ENCODE data around the gene RYR2. TPM values are rescaled to one million over a fixed set of nuclear protein-coding genes. Genes with fewer than 3 reads are reported as not detected.

RYR2 gene
- total RNA-seq, 4 donors from 2014 or later, result 0.88 to 8.4 (median 5.5) TPM

DNA sequence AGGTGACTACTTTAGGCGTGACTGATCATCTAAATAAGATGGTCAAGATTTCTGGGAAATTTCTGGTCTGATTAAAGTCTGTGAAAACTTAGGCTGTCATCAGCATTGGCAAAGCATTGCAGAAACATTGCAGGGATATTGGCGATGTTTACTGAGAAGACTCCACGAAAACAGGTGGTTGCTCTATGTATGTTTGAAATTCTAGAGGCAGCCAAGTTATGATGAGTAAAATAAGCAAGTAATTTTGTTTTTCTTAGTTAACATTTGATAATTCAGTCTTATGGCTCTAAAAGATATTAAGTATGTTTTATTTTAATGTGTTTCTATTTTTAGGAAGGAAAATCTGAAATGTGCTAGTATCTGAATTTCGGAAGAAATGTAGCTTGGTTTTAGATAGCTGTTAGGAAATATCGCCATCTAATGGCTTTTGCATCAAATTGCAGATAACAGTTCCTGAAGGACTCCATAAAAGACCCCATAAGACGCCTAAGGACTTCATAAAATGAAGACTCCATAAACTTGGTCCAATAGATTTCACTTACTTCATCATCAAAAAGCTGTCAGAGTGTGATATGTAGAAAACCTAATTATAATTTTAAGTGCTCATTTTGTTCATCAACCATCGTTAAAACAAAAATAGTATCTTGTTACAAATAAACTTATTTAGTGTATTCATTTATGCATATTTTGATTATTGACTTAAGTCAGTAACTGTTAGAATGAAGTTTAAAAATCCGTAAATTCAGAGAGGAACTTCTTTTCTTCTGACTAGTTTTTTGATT lies 344.6 kb downstream of the RYR2 start:
- no peaks in the 10 kb centered on the region for H3K4me1 ChIP-seq
- DNase-seq, result no peak
- no peak overlapping the region for H3K27ac ChIP-seq
- H3K36me3 ChIP-seq, result no peaks in the 10 kb centered on the region
- no peaks in the 10 kb centered on the region for H3K9me3 ChIP-seq
- TF ChIP-seq POLR2A (IDR thresholded peaks at IDR 0.05), result no peak
- TF ChIP-seq, protein P1, sequence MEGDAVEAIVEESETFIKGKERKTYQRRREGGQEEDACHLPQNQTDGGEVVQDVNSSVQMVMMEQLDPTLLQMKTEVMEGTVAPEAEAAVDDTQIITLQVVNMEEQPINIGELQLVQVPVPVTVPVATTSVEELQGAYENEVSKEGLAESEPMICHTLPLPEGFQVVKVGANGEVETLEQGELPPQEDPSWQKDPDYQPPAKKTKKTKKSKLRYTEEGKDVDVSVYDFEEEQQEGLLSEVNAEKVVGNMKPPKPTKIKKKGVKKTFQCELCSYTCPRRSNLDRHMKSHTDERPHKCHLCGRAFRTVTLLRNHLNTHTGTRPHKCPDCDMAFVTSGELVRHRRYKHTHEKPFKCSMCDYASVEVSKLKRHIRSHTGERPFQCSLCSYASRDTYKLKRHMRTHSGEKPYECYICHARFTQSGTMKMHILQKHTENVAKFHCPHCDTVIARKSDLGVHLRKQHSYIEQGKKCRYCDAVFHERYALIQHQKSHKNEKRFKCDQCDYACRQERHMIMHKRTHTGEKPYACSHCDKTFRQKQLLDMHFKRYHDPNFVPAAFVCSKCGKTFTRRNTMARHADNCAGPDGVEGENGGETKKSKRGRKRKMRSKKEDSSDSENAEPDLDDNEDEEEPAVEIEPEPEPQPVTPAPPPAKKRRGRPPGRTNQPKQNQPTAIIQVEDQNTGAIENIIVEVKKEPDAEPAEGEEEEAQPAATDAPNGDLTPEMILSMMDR (IDR thresholded peaks at IDR 0.05), result peak; percentile 38 to 42 (median 42)
- H3K27me3 ChIP-seq, result no peaks in the 10 kb centered on the region
- H3K4me3 ChIP-seq, result no peak overlapping the region
- intact Hi-C loops (cut with DNase I; ENCODE audit: low total_unique reads), result no loop called here

DNA sequence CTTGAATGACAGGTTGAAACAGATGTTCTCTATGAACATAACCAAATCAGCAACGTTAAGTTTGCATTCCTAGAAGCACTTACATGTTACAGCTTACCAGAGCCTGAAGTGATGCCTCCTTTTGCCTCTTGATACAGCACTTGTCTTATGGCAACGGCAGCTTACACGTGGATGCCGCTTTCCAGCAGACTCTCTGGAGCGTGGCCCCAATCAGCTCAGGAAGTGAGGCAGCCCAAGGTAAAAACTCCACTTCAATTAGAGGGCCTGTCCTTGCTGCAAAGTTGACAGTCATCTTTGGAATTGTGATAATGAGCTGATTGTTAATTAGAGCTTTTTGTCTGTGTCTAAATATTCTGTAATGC lies 345.1 kb downstream of the RYR2 start:
- no peak for DNase-seq
- intact Hi-C loops (cut with DNase I; ENCODE audit: low total_unique reads), result no loop called here
- Histone ChIP-seq H3K27ac (no peak overlapping the region), H3K9me3 (no peaks in the 10 kb centered on the region), H3K4me1 (no peaks in the 10 kb centered on the region), H3K36me3 (no peaks in the 10 kb centered on the region), H3K27me3 (no peaks in the 10 kb centered on the region), H3K4me3 (no peak overlapping the region)
- no peak for TF ChIP-seq POLR2A (IDR thresholded peaks at IDR 0.05)
- TF ChIP-seq, protein P1 (IDR thresholded peaks at IDR 0.05), result no peak

DNA sequence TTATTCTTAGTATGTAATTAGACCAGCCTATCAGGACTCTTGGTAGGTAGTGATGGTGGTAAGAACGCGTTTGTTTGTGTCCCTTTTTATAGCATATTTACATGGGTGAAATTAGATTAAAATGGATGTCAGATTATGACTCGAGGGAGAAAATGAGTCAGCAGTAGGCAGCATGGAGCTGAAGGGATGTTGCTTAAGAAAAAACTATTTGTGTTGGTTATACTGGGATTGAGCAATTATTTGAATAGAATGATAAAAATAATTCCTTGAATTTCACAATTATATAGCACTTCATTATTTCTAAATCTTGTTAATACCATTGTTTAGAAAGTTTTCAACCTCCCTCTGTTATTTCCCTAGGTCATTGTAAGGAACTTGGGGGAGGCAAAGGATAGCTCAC lies 348.8 kb downstream of the RYR2 start:
- DNase-seq, result no peak
- Histone ChIP-seq H3K27me3 (no peaks in the 10 kb centered on the region), H3K27ac (no peak overlapping the region), H3K4me3 (no peak overlapping the region), H3K9me3 (no peaks in the 10 kb centered on the region), H3K36me3 (no peaks in the 10 kb centered on the region), H3K4me1 (no peaks in the 10 kb centered on the region)
- intact Hi-C loops (cut with DNase I; ENCODE audit: low total_unique reads), result no loop called here
- TF ChIP-seq, protein P1 (IDR thresholded peaks at IDR 0.05), result no peak
- no peak for TF ChIP-seq POLR2A (IDR thresholded peaks at IDR 0.05)

DNA sequence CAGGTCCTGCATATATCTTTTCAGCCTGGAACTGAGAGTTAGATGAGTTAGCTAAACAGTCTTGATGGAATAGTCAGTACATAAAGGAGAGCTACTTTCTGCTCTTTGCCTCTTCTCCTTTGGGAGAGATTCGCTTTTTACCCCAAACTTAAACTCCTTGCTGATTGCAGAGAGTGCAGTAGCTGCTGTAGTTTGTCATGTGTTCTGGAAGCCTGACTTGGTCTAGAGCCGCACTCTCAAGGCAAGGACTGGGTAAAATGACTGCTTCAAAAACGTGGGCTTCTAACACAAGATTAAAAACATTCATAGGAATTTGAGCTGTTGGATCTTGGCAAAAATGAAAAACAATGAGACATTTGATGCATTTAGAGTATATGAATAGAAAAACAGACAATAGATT lies 351.6 kb downstream of the RYR2 start:
- Histone ChIP-seq H3K9me3 (no peaks in the 10 kb centered on the region), H3K27me3 (no peaks in the 10 kb centered on the region), H3K4me3 (no peak overlapping the region), H3K36me3 (no peaks in the 10 kb centered on the region), H3K4me1 (no peaks in the 10 kb centered on the region), H3K27ac (no peak overlapping the region)
- intact Hi-C loops (cut with DNase I; ENCODE audit: low total_unique reads), result no loop called here
- TF ChIP-seq, protein P1 (IDR thresholded peaks at IDR 0.05), result no peak
- TF ChIP-seq POLR2A (IDR thresholded peaks at IDR 0.05), result no peak
- DNase-seq, result no peak

DNA sequence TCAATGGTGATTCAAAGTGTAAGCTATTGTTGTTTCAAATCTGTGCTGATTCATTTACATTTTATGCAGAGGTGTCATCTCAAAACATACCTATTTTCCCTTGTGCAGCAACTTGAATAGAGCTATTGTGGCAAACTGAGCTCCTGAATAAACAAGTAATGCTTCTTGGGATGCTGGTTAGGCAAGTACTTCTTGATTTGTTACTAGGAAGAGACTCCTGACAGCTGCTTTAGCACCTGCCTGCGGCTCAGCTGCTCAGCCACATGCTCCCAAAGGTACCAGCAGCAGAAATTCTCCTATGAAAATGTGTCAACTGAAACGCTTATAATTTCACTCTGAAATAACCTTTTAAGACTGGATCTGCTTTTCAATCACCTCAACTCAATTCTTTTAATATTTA lies 352.3 kb downstream of the RYR2 start:
- no peak for TF ChIP-seq POLR2A (IDR thresholded peaks at IDR 0.05)
- TF ChIP-seq, protein P1 (IDR thresholded peaks at IDR 0.05), result no peak
- no peaks in the 10 kb centered on the region for H3K27me3 ChIP-seq
- no peak overlapping the region for H3K4me3 ChIP-seq
- no peak overlapping the region for H3K27ac ChIP-seq
- no peak for DNase-seq
- no peaks in the 10 kb centered on the region for H3K36me3 ChIP-seq
- H3K9me3 ChIP-seq, result no peaks in the 10 kb centered on the region
- H3K4me1 ChIP-seq, result no peaks in the 10 kb centered on the region
- intact Hi-C loops (cut with DNase I; ENCODE audit: low total_unique reads), result no loop called here
